HG03159 (cell line): Measurements from ENCODE around the gene F12.
A peak's percentile ranks its signal among the peaks of the same experiment; 100 is the strongest.

Experiments used
- ATAC-seq: cut with Tn5 transposase; IDR thresholded peaks from one replicate; pipeline ENCODE4 v1.9.1; 2021; ENCODE audit warnings: mild to moderate bottlenecking, moderate library complexity; ENCODE audit not compliant: unreplicated experiment

The F12 gene

DNA sequence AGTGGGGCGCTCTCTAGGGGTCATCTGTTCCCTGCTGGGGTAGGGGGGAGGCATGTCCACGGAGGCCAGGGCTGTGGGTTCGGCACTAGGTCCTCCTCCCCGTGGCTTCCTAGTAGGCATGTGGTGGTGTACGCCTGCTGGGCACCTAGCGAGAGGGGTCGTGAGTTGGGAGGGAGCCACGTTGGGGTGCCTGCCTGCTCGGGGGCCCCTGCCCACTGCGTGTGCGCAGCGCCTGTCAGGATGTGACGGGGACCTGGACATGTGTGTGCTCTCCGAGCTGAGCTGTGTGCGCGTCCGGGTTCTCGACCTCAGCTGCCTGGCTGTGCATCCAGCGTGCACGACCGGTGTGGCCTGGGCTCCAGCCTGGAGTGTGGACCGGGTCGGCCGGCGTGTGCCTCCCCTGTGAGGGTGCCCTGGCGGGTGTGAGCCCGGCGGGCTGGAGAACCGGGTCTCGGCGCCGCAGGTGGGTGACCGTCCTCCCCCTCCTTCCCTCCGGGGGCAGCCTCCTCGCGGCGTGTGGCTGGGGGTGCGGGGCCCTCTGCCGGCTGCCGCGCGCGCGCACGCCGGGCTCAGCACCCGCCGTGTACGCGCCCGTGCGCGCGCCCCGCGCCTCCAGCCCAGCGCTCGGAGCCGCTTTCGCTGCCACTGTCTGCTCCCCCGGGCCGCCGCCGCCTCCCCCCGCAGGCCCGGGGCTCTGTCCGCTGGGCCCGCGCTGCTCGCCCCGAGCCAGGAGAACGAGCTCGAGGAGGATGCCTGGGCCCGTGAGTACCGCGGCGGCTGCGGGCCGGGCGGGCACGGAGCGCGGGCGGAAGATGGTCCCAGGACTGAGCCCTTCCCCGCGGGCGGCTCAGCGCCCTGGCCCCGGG is 37.1 kb upstream of the F12 start, which contains the start of gene PRR7:
TSS of gene PRR7 (plus strand) at position 615 of the 866 bp plus-strand sequence. CDS start 8,254 bp downstream, outside the sequence.
- ATAC-seq = peak; percentile 47

DNA sequence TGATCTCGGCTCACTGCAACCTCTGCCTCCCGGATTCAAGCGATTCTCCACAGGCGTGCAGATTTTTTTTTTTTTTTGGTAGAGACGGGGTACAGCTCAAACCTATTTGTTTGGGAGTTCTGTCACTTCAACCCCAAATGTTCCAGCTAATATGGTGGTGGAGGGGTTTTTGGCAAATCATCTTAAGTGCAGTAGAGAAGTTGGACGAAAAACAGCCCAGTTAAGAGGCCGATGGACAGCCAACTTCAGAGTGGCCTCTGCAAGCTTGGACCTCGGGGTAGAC is 36.5 kb upstream of the F12 start:
- ATAC-seq = no peak

DNA sequence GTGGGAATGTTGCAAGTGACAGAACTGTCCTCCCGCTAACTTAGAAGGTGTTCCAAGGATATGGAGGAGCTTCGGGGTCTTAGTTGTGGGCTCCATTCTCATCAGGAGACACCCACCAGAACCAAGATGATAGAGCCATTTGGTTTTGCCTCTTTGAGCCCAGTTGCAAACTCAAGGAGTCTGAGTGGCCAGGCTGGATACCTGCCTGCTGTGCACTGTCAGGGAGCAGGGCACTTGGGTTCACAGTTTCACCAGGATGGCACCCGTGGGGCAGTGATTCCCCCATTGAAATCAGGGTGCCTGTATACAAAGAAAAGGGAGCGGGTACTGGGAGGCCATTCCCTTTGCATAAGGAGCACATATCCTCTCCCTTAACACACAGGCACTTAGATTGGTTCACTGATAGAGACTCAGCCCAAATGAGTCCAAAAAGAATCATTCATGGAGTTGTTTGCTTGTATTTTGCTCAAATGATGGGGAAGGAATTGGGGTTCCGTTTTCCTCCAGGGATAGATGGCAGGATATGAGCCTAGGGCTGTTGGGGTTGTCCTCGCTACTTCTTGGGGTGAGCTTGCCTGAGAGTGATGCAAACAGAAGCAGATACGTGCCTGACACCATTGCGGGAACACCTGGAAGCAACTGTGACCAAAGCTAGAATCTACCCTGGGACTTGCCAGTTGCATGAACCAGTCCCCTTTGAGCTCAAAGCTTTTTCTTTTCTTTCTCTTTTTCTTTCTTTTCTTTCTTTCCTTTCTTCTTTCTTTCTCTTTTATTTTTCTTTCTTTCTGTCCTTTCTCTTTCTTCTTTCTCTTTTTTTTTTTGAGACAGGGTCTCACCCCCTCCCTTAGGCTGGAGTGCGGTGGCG is 35.9 kb upstream of the F12 start:
- no peak for ATAC-seq

DNA sequence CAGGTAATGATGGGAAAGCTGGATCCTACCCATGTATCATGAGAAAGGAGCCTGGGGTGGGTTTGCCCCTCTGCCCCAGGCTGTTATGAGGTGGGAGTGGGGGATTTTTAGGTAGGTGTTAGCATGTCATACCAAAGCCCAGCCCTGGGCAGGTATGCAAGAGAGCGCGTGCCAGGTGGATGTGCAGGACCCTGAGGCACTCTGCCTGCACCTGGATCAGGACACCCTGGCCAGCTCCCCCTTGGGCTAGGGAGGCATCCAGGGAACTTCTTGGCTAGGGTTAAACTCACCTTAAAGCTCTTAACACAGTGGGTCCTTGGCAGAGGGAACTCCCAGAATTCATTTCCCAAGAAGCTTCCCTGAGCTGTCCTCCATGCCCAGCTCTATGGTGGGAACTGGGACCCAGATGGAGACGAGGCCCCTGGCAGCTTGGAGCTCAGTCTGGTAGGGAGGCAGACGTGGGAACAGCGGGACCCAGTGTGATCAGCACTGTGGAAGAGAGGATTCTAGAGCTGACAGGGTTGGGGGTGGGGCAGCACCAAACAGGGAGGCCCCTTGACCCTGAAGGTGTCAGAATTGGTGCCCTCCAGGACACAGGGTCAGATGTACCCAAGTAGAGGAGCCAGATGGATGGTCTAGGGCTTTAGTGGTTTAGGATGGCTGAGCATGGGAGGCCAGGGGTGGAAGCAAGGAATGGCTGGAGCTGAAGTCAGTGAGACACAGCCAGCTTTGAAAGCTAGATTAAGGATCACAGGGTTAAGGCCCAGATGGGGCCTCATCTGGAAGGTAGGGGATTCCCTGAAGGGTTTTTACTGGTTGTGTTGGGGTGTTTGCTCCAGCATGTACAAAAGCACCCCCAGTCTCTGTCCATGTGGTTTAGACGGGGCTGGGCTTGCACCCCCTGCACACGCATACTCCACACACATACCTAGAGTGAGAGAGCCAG is 35.0 kb upstream of the F12 start:
- no peak for ATAC-seq

DNA sequence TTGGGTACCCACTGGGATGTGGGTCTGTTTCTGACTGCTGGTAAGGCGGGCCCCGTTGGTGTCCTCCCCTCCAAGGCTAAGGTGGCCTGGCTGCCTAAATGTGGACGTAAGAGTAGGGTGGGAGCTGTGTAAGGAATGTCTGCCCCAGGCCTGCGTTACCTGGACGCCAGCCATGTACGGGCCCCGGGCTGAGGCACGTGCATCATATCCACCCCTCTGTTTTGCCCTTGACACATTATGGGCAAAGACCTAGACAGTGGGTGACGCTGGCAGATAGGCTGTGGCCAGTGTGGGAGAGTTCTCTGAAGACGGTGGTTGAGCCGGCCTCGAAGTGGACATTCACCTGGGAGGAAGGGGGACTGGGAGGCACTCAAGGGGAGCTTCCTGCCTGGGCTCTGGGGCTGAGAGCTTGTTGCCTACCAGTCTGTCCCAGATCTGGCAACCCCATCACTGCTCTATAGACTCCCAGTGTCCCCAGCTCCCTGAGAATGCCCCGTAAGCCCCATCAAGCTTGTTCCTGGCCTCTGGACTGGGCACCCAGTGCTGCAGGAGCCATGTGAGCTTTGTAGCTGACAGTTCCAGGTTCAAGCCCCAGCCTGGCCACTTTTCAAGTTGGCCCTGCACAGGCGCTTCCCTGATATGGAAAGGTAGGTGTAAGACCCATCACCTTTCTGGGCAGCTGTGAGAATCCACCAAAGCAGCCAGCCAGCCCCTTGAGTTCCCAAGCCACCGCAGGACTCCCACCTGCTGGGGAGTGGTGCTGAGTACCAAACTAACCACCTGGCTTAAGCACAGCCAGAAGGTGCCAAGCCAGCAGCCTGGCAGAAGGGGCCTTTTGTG is 34.0 kb upstream of the F12 start:
- no peak for ATAC-seq

DNA sequence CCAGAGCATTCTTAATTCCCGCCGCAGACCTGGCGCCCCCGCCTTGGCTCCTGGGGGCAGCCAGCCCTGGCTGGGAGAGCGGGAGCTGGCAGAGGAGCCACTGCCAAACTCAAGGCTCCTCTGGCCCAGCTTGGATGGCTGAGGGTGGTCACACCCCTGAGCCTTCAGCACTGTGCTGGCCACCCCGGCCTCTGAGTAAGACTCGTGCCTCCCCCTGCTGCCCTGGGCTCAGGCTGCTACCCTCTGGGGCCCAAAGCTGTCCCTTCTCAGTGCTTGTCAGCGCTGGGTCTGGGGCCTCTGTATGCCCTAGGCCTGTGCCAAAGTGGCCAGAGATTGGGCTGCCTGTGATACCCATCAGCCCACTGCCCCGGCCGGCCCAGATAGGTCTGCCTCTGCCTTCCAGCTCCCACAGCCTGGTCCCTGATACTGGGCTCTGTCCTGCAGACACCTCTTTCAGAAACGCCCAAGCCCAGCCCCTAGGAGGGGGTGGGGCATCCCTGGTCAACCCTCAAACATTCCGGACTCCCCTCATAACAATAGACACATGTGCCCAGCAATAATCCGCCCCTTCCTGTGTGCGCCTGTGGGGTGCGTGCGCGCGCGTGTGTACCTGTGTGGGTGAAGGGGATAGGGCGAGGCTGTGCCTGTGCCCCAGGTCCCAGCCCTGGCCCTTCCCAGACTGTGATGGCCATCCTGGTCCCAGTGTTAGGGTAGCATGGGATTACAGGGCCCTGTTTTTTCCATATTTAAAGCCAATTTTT is 32.9 kb upstream of the F12 start:
- no peak for ATAC-seq

DNA sequence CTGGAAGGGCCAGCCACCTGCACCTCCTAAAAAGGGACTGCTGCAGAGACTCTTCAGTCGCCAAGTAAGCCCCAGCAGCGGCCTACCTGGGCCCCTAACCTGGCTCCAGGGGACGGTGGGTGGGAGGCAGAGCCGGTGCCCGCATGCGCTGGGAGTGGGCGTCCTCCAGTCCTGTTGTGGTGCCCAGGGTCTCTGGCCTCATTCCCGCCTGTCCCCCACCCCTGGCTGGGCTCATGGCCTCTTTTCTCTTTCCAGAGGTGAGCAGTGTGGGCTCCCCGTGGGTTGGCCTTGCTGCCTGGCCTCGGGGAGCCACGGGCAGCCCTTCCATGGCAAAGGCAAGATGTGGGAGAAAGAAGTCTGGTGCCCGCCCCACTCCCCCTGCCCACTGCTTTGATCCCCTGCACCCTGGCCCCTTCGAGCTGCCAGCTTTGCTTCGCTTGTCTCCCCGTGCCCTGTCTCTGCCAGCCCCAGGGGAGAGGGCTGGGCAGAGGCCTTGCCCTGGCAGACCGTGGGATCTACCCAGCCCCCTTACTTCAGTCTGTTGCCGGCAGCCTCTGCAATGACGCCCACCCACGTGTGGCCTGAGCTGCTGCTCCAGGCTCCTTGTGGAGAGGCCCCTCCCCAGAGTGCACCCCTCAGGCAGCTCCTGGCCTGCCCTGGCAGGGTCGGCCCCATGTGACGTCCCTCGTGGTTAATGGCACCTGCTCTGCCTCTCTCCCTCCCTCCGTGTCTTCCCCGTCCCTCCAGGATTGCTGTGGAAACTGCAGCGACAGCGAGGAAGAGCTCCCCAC is 31.8 kb upstream of the F12 start:
- ATAC-seq = no peak

DNA sequence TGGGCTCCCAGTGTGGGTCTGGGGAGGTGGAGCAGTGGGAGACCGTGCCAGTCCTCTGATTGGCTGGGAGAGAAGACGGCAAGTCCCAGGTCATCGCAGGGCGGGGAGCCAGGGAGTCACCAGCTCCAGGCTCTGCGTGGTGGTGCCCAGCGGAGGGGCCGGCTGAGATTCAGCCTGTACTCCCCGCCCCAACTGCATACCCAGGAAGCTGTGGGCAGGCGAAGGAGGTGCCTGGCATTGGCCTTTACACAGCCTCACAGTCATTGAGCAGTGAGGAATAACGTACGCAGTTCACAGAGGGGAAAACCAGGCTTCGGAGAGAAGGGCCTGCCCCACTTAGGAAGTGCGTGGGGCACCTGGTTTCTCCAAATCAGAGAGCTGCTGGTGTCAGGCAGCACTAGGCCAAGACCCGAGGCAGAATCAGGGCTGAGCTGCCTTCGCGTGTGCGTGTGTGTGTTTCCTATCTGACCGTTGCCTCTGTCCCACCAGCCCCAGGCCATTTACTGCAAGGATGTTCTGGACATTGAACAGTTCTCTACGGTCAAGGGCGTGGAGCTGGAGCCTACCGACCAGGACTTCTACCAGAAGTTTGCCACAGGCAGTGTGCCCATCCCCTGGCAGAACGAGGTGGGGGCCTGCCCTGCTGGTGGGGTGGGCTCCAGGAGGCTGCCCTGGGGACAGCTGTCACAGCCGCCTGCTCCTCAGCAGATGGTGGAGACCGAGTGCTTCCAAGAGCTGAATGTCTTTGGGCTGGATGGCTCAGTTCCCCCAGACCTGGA is 31.0 kb upstream of the F12 start:
- no peak for ATAC-seq

DNA sequence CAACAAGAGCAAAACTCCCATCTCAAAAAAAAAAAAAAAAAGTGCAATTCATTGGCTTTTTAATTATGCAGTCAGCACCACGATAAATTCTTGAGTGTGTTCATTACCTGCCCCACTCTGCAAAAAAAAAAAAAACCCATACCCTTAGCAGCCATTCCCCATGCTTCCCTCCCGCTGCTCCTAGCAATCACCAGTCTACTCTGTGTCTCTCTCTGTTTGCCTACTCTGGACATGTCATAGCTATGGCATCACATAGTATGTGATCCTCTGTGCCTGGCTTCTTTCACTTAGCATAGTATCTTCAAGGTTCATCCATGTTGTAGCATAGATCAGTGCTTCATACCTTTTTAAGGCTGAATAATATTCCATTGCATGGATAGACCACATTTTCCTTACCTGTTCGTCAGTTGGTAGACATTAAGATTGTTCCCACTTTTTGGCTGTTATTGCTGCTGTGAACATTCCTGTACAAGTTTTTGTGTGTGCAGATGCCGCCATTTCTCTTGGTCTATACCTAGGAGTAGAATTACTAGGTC is 30.2 kb upstream of the F12 start:
- no peak for ATAC-seq

DNA sequence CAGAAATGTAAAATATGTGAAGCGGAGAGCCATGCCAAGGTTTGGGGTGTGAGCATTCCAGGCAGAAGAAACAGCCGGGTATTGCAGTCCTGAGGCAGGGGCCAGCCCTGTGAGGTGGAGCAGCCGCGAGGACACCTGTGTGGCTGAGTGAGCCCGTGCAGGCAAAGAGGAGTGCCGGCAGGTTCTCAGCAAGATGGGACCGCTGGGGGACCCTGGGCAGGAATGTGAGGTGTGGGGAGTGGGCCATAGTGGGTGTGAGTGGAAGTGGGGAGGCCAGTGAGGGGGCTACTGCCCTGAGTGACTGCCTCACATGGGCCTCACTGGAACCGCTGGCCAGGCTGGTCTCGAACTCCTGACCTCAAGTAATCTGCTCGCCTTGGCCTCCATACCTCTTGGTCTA is 29.1 kb upstream of the F12 start:
- ATAC-seq = no peak

DNA sequence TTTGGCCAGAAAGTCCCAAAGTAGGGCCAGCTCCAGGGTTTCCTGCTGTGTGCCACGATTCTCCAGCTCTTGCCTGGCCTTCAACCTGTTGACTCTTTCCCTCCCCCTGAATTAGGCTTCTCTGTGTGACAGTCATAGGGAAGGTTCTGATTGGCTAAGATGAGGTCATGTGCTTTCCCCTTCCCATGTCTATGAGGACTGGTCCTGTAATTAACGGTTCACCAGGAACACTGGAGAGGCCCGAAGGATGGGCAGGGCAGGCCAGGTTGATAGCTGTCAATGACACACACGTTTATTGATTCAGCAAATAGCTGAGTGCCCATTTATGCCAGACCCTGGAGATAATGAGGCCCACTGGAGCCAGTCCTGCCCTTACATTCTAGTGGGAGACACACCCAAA is 28.3 kb upstream of the F12 start:
- ATAC-seq = no peak

DNA sequence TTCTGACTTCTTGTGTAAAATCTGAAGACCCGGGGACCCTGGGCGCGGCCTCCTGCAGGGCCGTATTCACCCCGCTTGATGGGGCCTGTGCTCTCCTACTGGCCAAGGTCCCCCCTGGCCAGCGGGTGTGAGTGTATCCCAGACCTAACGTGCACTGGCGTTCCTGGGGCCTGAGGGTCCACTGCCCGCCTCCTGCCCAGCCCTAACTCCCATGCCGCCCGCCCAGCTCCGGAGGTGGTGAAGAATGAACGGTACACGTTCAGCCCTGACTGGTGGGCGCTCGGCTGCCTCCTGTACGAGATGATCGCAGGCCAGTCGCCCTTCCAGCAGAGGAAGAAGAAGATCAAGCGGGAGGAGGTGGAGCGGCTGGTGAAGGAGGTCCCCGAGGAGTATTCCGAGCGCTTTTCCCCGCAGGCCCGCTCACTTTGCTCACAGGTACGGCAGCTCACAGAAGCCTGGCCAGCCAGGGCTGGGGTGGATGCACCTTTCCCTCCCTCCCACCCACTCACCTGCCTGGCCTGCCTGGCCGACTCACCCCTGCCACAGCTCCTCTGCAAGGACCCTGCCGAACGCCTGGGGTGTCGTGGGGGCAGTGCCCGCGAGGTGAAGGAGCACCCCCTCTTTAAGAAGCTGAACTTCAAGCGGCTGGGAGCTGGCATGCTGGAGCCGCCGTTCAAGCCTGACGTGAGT is 26.6 kb upstream of the F12 start:
- ATAC-seq = no peak

DNA sequence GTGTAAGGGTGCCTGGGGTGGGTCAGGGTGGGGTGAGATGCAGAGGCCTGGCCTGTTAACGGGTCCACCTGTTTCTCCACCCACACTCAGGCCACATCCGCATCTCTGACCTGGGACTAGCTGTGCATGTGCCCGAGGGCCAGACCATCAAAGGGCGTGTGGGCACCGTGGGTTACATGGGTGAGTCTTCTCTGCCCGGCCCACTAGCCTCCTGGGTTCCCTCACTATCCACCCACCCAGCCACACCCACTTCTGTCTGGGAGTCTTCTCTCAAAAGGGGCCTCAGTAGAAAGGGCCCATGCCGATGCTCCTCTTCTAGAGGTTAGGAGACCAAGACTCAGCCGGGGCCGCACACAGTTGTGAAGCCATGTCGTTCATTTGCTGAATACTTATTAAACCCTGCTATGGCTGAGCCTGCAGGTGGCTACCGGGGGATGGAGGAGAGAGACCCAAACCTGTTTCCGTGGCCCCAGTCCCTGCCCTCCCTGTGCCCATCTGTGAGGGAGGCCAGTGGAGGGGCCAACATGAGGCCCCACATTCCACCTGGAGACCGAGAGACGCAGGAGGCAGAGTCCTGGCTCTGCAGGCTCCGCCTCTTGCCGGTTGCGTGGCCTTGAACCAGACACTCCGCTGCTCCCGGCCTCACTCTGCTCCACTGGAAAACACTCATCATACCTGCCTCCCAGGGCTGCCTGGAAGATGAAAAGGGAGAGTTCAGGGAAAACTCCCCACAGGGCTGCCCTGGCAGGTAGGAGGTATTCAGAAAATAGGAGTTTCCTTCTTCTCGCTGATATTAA is 25.8 kb upstream of the F12 start:
- ATAC-seq = no peak

DNA sequence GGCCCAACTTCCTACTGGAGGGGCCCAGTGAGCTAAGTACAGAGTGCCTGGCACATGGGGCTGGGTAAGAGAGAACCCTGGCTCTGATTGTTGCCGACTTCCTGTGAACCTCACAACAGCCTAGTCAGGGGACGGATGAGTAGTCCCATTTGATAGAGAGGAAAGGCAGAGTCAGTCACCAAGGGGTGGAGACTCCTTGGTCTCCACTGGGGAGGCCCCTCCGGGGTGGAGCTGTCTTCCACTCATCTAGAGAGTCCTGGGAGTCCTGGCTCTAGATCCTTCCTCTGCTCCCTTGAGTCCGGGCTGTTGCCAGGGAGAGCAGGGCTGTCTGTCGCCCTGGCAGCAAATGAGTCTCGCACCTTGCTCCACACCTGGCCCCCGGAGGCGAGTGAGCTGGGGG is 25.1 kb upstream of the F12 start:
- ATAC-seq = no peak

DNA sequence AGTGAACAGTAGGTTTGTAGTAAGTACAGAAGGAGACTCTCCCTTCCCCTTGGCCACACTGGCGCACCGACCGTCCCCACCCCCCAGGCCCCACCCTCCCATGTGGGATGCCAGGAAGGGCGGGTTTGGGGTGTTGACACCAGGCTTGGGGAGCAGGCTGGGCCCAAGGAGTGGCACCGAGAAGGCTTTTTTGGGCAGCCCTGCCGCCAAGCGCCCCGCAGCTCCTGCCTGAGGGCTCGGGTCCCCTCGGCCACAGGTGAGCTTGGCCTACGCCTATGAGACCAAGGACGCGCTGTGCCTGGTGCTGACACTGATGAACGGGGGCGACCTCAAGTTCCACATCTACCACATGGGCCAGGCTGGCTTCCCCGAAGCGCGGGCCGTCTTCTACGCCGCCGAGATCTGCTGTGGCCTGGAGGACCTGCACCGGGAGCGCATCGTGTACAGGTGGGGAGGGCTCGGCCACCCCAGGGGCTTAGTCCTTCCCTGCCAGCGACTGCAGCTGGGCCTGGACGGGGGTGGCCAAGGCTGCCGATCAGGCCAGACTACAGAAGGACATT is 24.4 kb upstream of the F12 start:
- ATAC-seq = no peak
